Mammary epithelial cell (primary cell): Measurements from ENCODE around the gene SHISA9.

Experiments used
- CTCF ChIP-seq, 2 donors: IDR thresholded peaks in 1 of 2; conservative IDR thresholded peaks in 1 of 2; 2 replicates each; pipeline ENCODE4 v1.5.1; 2011 to 2012; ENCODE audit warnings: inconsistent platforms in 2 of 2, low read length in 2 of 2, mild to moderate bottlenecking in 2 of 2, control low read depth in 1 of 2, low read depth in 1 of 2; ENCODE audit not compliant: insufficient read depth in 1 of 2; ENCODE audit errors: extremely low read depth in 1 of 2
- EZH2 ChIP-seq: IDR thresholded peaks from 2 replicates; pipeline ENCODE4 v1.6.1; 2012; ENCODE audit warnings: low read length, inconsistent platforms, borderline replicate concordance

GRCh38 chr16:13155780-13156179 lies 254.4 kb downstream of the SHISA9 start:
- TF ChIP-seq CTCF (conservative IDR thresholded peaks at IDR 0.05 in 1 of 2, IDR thresholded peaks at IDR 0.05 in 1 of 2; ENCODE audit: extremely low read depth in 1 of 2, insufficient read depth in 1 of 2, low read depth in 1 of 2, low read length in 2 of 2) (no peak), EZH2 (no peak)
